IPS DF 6.9 (cell line): ENCODE data around the gene GRM7.

Experiments used
- DNase-seq: peaks from one replicate; pipeline ENCODE4 v3.0.0-alpha.2; 2013; ENCODE audit warnings: low read depth, low spot score
- H3K27ac ChIP-seq: one replicate; pipeline ENCODE4 v1.5.1; 2013; ENCODE audit warnings: low read length, control low read depth
- H3K27me3 ChIP-seq: 2 replicates; pipeline ENCODE4 v1.6.1; 2013; ENCODE audit warnings: mild to moderate bottlenecking, low read length; ENCODE audit not compliant: control insufficient read depth, insufficient read depth
- H3K36me3 ChIP-seq: 2 replicates; pipeline ENCODE4 v1.6.1; 2013; ENCODE audit warnings: low read length; ENCODE audit not compliant: control insufficient read depth, insufficient read depth
- H3K4me1 ChIP-seq: 2 replicates; pipeline ENCODE4 v1.6.1; 2013; ENCODE audit warnings: low read length; ENCODE audit not compliant: control insufficient read depth, insufficient read depth
- H3K4me3 ChIP-seq: 2 replicates; pipeline ENCODE4 v1.5.1; 2013; ENCODE audit warnings: mild to moderate bottlenecking, low read length
- H3K9me3 ChIP-seq: 2 replicates; pipeline ENCODE4 v1.6.1; 2013; ENCODE audit warnings: low read length, inconsistent platforms; ENCODE audit not compliant: control insufficient read depth, insufficient read depth
- WGBS: extraction: QIAGEN DNeasy Blood & Tissue Kit; methylation state at CpG from one replicate; pipeline ENCODE4 v1.1.7; 2013; ENCODE audit warnings: mixed read lengths, missing lambda C conversion rate; ENCODE audit not compliant: insufficient read length, insufficient coverage; 5-methylcytosine and 5-hydroxymethylcytosine counted together

Gene GRM7

DNA sequence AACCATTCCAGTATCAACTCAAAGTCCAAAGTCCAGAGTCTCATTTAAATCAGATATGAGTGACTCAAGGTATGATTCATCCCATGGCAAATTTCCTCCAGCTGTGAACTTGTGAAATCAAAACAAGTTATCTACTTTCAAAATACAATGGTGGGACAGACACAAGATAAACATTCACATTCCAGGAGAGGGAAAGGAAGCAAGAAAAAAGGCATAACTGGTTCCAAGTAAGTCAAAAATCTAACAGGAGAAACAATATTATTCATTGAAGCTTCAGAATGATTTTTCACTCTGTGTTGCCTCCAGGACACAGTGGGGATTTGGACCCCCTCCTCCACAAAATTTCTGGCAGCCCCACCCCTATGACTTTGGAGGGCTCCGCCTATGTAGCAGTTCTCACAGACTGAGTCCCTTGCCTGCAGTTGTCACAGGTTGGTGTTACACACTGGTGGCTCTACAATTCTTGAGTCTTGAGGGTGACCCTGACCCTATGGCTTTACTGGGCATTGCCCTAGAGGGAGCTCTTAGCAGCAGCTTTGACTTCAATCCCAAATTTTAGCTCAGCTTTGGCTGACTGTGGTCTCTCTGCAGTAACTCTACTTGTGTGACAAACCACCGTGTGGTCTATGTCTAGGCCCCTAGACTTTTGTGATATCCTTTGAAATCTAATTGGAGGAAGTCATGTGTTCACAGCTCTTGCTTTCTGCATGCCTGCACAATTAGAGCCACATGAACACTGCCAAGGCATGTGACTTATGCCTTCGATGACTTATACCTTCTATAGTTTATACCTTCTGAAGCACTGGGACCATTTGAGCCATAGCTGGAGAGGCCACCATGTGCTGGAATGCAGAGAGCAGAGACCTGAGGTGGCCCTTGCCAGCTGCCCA, 644.2 kb downstream of the GRM7 start:
- Histone ChIP-seq H3K27me3 (no peaks in the 10 kb centered on the region), H3K36me3 (no peaks in the 10 kb centered on the region), H3K4me3 (no peak overlapping the region), H3K4me1 (no peaks in the 10 kb centered on the region), H3K27ac (no peak overlapping the region), H3K9me3 (no peaks in the 10 kb centered on the region)
- DNase-seq, result no peak
- no CpG with 5 or more reads among the region's 3 CpGs for WGBS

DNA sequence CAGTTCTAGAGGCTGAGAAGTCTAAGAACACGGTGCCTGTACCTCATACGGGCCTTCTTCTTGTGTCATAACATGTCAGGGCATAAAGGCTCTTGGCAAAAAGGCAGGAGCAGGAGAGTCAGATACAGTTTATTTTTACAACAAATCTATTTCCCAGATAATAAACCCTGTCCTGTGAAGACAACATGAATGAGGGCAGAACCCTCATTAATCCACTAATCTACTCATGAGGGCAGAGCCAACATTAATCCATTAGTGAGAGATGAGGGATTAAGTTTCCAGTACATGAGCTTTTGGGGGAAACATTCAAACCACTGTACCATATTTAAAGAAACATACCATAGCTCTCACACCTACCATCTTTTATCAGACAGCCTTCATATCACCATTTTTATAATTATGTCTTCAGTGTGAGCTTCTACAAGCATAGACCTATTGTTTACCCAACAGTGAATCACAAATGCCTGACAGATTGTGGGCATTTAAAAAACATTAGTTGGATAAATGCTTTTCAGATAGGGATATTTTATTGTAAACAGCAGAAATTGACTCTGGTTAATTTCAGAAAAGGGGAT, 645.8 kb downstream of the GRM7 start:
- no peaks in the 10 kb centered on the region for H3K9me3 ChIP-seq
- H3K36me3 ChIP-seq, result no peaks in the 10 kb centered on the region
- no peaks in the 10 kb centered on the region for H3K4me1 ChIP-seq
- H3K27me3 ChIP-seq, result no peaks in the 10 kb centered on the region
- no peak overlapping the region for H3K4me3 ChIP-seq
- WGBS, result no CpG with 5 or more reads among the region's 2 CpGs
- no peak overlapping the region for H3K27ac ChIP-seq
- no peak for DNase-seq

DNA sequence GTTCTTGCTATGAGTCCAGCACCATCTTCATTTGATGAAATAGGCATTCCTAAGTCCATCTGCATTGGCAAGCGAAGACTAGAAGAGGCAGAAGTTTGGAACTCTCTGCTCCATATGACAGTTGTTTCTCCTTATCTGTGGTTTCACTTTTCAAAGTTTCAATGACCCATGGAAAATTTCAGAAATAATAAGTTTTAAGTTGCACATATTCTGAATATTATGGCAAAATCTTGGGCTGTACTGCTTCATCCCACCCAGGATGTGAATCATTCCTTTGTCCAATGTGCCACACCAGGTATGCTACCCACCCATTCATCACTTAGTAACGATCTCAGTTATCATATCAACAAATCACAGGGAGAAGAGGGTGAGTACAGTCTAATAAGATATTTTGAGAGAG, 647.9 kb downstream of the GRM7 start:
- no peak for DNase-seq

DNA sequence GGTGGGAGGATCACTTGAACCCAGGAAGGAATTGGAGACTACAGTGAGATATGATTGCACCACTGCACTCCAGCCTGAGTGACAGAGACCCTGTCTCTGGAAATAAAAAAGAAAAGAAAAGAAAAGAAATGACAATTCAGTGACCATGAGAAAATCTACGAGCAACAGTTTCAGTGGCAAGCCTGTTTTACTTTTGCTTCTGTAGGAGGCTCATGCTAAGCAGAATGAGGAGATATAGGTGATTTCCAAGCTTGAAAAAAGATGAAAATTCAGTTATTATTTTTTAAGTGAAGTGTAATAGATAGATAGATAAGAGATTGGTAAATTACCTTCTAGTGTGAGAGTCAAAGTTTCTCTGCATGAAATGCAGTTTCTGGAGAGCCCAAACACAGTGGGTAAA, 651.1 kb downstream of the GRM7 start:
- H3K4me1 ChIP-seq, result no peaks in the 10 kb centered on the region
- no peaks in the 10 kb centered on the region; the same call in 1 of the 2 replicates for H3K9me3 ChIP-seq
- no peak for DNase-seq
- no peak overlapping the region for H3K4me3 ChIP-seq
- no peak overlapping the region for H3K27ac ChIP-seq
- no peaks in the 10 kb centered on the region for H3K27me3 ChIP-seq
- H3K36me3 ChIP-seq, result no peaks in the 10 kb centered on the region
- no CpG with 5 or more reads among the region's 1 CpG for WGBS

More for the DNA sequence above, 647.9 kb downstream of the GRM7 start:
- no peaks in the 10 kb centered on the region for H3K27me3 ChIP-seq
- WGBS, result no CpG with 5 or more reads among the region's 2 CpGs
- H3K9me3 ChIP-seq, result no peaks in the 10 kb centered on the region
- H3K36me3 ChIP-seq, result no peaks in the 10 kb centered on the region
- no peak overlapping the region for H3K27ac ChIP-seq
- H3K4me3 ChIP-seq, result no peak overlapping the region
- no peaks in the 10 kb centered on the region for H3K4me1 ChIP-seq

DNA sequence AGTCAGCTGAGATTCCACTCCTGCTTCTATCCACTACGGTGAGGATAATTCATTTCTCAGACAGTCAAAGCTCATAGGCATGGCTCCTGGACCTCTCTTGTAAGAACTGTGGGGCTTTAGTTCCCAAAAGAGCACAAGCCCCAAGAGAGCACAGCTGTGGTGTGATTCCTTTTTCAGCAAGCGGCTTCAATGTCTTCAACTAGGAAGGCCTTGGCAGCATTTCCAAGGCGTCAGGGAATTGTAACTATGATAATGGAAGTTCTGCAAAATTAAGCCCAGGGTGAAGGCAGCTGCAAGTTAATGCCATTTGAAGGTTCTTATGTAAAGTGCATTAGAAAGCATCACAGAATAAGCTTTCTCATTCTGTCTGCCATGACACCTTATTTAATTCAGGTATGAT, 657.1 kb downstream of the GRM7 start:
- no peak for DNase-seq
- Histone ChIP-seq H3K9me3 (no peaks in the 10 kb centered on the region; the same call in 1 of the 2 replicates), H3K27ac (no peak overlapping the region), H3K4me1 (no peaks in the 10 kb centered on the region), H3K4me3 (no peak overlapping the region), H3K36me3 (no peaks in the 10 kb centered on the region), H3K27me3 (no peaks in the 10 kb centered on the region)
- no CpG with 5 or more reads among the region's 3 CpGs for WGBS

DNA sequence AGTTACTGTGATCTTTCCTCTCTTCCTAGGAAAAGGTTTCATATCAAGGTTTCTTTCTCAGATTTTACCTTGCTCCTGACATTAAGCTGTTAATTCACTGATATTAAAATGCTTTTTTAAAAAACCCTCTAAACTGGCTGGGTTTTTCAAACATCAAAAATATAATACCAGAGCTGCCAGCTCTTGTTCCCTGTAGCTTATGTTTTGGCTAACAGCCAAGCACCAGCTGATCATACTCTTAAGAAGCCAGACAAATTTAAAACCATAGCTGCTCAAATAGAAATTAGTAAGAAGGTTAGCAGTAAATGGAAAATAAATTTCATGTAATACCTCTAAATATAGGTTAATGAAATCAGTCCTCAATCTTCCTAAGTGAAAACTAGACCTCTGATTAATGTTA, 657.5 kb downstream of the GRM7 start:
- Histone ChIP-seq H3K9me3 (no peaks in the 10 kb centered on the region; the same call in 1 of the 2 replicates), H3K4me1 (no peaks in the 10 kb centered on the region), H3K27ac (no peak overlapping the region), H3K36me3 (no peaks in the 10 kb centered on the region), H3K27me3 (no peaks in the 10 kb centered on the region), H3K4me3 (no peak overlapping the region)
- DNase-seq, result no peak

DNA sequence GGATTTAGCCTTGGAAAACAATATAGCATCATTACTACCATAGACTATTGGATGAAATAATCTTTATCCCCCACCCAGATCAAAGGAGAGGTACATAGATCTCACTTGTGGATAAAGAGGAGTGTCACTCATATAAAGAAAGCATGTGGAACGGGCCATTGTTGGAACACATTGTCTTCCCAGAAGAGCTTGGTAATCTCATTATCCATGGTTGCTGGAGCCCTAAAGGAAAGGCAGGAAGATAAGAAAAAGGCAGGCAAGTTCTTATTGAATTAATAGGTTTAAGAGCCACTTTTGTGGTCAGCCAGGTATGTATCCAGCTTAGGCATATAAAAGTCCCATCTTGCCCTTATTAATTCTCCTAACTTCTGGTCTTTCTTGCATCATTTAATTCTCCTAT, 659.1 kb downstream of the GRM7 start:
- DNase-seq, result no peak
- H3K27me3 ChIP-seq, result no peaks in the 10 kb centered on the region
- H3K36me3 ChIP-seq, result no peaks in the 10 kb centered on the region
- H3K4me1 ChIP-seq, result no peaks in the 10 kb centered on the region
- H3K4me3 ChIP-seq, result no peak overlapping the region
- no CpG with 5 or more reads among the region's 1 CpG for WGBS
- H3K9me3 ChIP-seq, result no peaks in the 10 kb centered on the region; the same call in 1 of the 2 replicates
- no peak overlapping the region for H3K27ac ChIP-seq

DNA sequence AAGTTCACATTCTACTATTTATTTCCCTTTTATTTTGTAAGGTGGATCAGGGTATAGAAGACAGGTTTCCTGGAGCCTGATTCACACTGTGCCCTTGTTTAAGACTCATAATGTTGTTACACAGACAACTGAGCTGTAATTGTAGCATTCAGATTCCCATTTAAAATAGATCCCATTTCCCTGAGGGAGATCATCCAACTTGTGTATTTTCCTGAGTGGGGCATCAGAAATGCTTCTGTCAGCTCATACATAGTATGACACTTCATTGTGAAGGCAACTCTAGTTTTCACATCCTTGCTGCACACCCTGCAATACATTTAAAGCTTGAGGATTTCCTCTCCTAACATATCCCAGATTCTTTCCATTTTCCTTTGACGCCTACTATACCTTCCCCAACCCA, 659.7 kb downstream of the GRM7 start:
- no CpG with 5 or more reads among the region's 1 CpG for WGBS
- no peak overlapping the region for H3K27ac ChIP-seq
- H3K9me3 ChIP-seq, result no peaks in the 10 kb centered on the region; the same call in 1 of the 2 replicates

DNA sequence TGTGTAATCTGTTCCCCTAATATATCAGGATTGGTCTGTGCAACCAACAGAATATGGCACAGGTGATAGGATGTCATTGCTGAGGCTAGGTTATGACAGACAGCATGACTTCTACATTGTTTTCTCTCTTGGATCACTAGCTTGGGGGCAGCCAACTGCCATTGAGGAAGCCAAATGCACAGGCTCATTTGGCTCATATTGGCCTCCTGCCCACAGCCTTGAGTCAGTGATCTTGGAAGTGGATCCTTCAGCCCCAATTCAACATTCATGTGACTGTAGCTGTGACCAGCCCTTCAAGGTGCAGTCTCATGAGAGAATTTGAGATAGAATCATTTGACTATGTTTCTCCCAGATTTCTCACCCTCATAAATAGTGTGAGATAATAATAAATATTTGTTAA, 675.6 kb downstream of the GRM7 start:
- H3K9me3 ChIP-seq, result no peaks in the 10 kb centered on the region
- no peaks in the 10 kb centered on the region for H3K36me3 ChIP-seq
- no peaks in the 10 kb centered on the region for H3K27me3 ChIP-seq
- H3K4me3 ChIP-seq, result no peak overlapping the region
- no peaks in the 10 kb centered on the region for H3K4me1 ChIP-seq
- DNase-seq, result no peak
- no peak overlapping the region for H3K27ac ChIP-seq

More for the DNA sequence above, 659.7 kb downstream of the GRM7 start:
- Histone ChIP-seq H3K27me3 (no peaks in the 10 kb centered on the region), H3K36me3 (no peaks in the 10 kb centered on the region), H3K4me1 (no peaks in the 10 kb centered on the region), H3K4me3 (no peak overlapping the region)
- no peak for DNase-seq

DNA sequence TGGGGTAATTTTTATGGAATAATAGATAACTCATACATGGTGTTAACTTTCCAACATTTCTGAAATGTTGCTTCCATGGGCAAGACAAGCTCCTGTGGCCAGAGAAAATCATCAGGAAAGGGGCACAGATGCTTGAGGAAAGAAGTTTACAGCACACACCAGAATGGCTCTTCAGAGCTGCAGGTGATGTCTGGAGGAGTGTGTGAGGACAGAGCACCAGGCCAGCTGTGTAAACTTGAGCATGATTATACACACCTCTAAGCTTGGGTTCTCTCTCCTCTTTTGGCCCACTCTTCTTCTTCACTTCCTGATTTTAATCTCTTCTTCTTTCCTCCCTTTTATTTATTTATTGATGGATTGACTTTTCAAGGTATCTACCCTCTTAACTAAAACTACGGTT, 676.0 kb downstream of the GRM7 start:
- WGBS, result no CpG with 5 or more reads among the region's 1 CpG
- no peak for DNase-seq
- Histone ChIP-seq H3K36me3 (no peaks in the 10 kb centered on the region), H3K27ac (no peak overlapping the region), H3K4me1 (no peaks in the 10 kb centered on the region), H3K4me3 (no peak overlapping the region), H3K9me3 (no peaks in the 10 kb centered on the region), H3K27me3 (no peaks in the 10 kb centered on the region)
